Measurements from ENCODE around the gene RHOBTB1. TPM values are rescaled to one million over a fixed set of nuclear protein-coding genes. Genes with fewer than 3 reads are reported as not detected.

The RHOBTB1 gene
- total and polyA plus RNA-seq, 9 of the 15 experiments (the other 6 are each of a cell fraction or from before 2014, with no cell fraction given), result 1.7 to 11.7 (median 9.3) TPM

DNA sequence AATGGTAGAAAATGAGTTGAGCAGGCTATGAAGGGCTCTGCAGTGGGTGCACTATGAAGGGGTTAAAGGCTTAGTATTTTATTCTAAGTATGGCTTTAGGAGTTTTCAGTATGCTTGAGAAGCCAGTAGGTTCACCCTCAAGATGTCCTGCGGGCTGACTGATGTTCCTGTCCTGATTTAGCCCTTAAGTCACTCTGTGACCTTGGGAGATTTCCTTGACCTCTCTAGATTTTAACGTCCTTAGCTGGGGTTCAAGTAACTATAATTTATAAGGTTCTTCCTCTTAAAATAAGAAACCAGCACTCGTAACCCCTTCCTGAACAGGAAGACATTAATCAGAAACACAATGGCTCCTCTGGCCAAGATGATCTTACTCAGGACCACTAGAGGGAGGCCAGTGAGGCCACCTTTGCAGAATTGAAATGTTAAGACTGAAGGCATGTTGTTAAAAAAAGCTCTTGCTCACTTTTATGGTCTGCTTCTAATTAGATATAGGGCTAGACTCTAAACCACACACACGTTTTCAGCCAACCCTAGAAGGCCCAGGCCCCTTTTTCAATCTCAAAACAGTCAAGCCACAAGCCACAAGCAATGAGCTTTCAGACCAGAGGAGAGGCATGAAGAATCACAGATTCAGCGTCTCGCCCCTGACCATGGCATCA, 123.8 kb downstream of the RHOBTB1 start:
- no peaks in the 10 kb centered on the region for H3K79me2 ChIP-seq (ENCODE audit: control insufficient read depth, insufficient read depth, low read length)
- no peak overlapping the region for H3K4me3 ChIP-seq
- ChIA-PET CTCF (ENCODE audit: low intra/inter-chr PET ratio) (interaction anchor here (1.3 kb wide), 1 partner anchor 144 kb away, joined by 4 read pairs; no protein-coding TSS in a partner anchor), POLR2A (interaction anchor here (0.6 to 1.0 kb wide), 2 partner anchors 20 to 65 kb away, joined by 3 read pairs; no protein-coding TSS in a partner anchor)
- H3K27me3 ChIP-seq (ENCODE audit: control insufficient read depth in 2 of 2, insufficient read depth in 2 of 2, low read length in 2 of 2), result no peaks in the 10 kb centered on the region
- no peak for FAIRE-seq
- in situ Hi-C loops (cut with MboI), result no loop called here
- H3K9me3 ChIP-seq (replicated peaks; ENCODE audit: control insufficient read depth, insufficient read depth, low read depth, low read length), result no peaks in the 10 kb centered on the region
- no TSS peak for BruUV-seq (replicated peaks)
- H3K27ac ChIP-seq (ENCODE audit: extremely low read depth, low read depth, low read length), result no peak overlapping the region
- H4K20me1 ChIP-seq (replicated peaks; ENCODE audit: control insufficient read depth, insufficient read depth, low read length), result no peaks in the 10 kb centered on the region
- no peaks in the 10 kb centered on the region for H3K4me1 ChIP-seq (replicated peaks in 1 of 2; ENCODE audit: control insufficient read depth in 2 of 2, insufficient read depth in 2 of 2, low read length in 2 of 2)
- H3K9me1 ChIP-seq (ENCODE audit: control insufficient read depth, insufficient read depth, low read length), result no peaks in the 10 kb centered on the region
- 57% methylated on average over 6 of the region's 6 CpGs for WGBS (ENCODE audit: insufficient coverage, low coverage, missing lambda C conversion rate)
- H3K36me3 ChIP-seq (ENCODE audit: control insufficient read depth, insufficient read depth, low read length), result no peaks in the 10 kb centered on the region
- intact Hi-C loops (cut with micrococcal nuclease), result loop anchor here (10.0 kb wide), 1 partner anchor 1015 kb away; no protein-coding TSS in a partner anchor
- H2AFZ ChIP-seq (ENCODE audit: low read depth, low read length), result peak overlapping the region; percentile 67
- ATAC-seq, result peak; percentile 78
- H3K4me2 ChIP-seq (ENCODE audit: insufficient read depth, low read length), result no peak overlapping the region
- H3K9ac ChIP-seq (ENCODE audit: insufficient read depth in 1 of 2, low read depth in 2 of 2, low read length in 2 of 2), result no peak overlapping the region
- peak in 1 of 4 experiments; percentile 57 for DNase-seq (ENCODE audit: extremely low read depth in 1 of 4, low spot score in 3 of 4)
- TF ChIP-seq SIRT6 (IDR thresholded peaks at IDR 0.05; ENCODE audit: low read depth, low read length), result no peak
- TF ChIP-seq, protein P1, sequence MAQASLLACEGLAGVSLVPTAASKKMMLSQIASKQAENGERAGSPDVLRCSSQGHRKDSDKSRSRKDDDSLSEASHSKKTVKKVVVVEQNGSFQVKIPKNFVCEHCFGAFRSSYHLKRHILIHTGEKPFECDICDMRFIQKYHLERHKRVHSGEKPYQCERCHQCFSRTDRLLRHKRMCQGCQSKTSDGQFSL (CRISPR knock-in tag; IDR thresholded peaks at IDR 0.05), result no peak
- TF ChIP-seq, protein P1 (tag; IDR thresholded peaks at IDR 0.05), result no peak
- peak; percentile 62; the same call in 1 of the 2 replicates for TF ChIP-seq DMBX1 (CRISPR knock-in tag; IDR thresholded peaks at IDR 0.05; ENCODE audit: borderline replicate concordance)
- peak; percentile 58; the same call in 1 of the 2 replicates for TF ChIP-seq SMAD4 (CRISPR knock-in tag; conservative IDR thresholded peaks at IDR 0.05)
- TF ChIP-seq EHMT2 (IDR thresholded peaks at IDR 0.05), result peak; percentile 42; the same call in 1 of the 2 replicates
- TF ChIP-seq RAD21 (CRISPR knock-in tag; conservative IDR thresholded peaks at IDR 0.05 in 1 of 2, IDR thresholded peaks at IDR 0.05 in 1 of 2), result peak; percentile 62 to 80
- TF ChIP-seq, protein P2, sequence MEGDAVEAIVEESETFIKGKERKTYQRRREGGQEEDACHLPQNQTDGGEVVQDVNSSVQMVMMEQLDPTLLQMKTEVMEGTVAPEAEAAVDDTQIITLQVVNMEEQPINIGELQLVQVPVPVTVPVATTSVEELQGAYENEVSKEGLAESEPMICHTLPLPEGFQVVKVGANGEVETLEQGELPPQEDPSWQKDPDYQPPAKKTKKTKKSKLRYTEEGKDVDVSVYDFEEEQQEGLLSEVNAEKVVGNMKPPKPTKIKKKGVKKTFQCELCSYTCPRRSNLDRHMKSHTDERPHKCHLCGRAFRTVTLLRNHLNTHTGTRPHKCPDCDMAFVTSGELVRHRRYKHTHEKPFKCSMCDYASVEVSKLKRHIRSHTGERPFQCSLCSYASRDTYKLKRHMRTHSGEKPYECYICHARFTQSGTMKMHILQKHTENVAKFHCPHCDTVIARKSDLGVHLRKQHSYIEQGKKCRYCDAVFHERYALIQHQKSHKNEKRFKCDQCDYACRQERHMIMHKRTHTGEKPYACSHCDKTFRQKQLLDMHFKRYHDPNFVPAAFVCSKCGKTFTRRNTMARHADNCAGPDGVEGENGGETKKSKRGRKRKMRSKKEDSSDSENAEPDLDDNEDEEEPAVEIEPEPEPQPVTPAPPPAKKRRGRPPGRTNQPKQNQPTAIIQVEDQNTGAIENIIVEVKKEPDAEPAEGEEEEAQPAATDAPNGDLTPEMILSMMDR (IDR thresholded peaks at IDR 0.05 in 2 of 3, conservative IDR thresholded peaks at IDR 0.05 in 1 of 3; ENCODE audit: insufficient read depth in 2 of 3, low read depth in 1 of 3, low read length in 3 of 3), result peak; percentile 42 to 60 (median 50); a peak in 4 of 6 replicates
- TF ChIP-seq CEBPG (CRISPR knock-in tag; IDR thresholded peaks at IDR 0.05), result no peak
- no peak for TF ChIP-seq CEBPG (tag; conservative IDR thresholded peaks at IDR 0.05 in 1 of 2, IDR thresholded peaks at IDR 0.05 in 1 of 2)
- TF ChIP-seq PTBP1 (IDR thresholded peaks at IDR 0.05; ENCODE audit: low read depth, low read length), result no peak
- no peak for TF ChIP-seq CBFB (CRISPR knock-in tag; IDR thresholded peaks at IDR 0.05)
- TF ChIP-seq RFX5 (IDR thresholded peaks at IDR 0.05; ENCODE audit: low read depth, low read length), result no peak
- no peak for TF ChIP-seq WHSC1 (IDR thresholded peaks at IDR 0.05; ENCODE audit: low read length)

Data from K562 (cell line).